Testis (tissue), 3 donors: Measurements from ENCODE around the gene NRARP. TPM values are rescaled to one million over a fixed set of nuclear protein-coding genes. Genes with fewer than 3 reads are reported as not detected.

Source experiments
- DNase-seq: peaks from one replicate; pipeline ENCODE4 v3.0.0-alpha.2; 2019
- H3K27ac ChIP-seq, 2 donors: fragments of 200-600 bp; sonication (generic); one replicate each; pipeline ENCODE4 v1.5.1; 2019
- H3K27me3 ChIP-seq: fragments of 200-600 bp; sonication (generic); one replicate; pipeline ENCODE4 v1.5.1; 2019
- H3K36me3 ChIP-seq: fragments of 200-600 bp; sonication (generic); one replicate; pipeline ENCODE4 v1.5.1; 2017; ENCODE audit warnings: low read depth; ENCODE audit errors: missing control alignments
- H3K4me1 ChIP-seq: fragments of 200-600 bp; sonication (generic); one replicate; pipeline ENCODE4 v1.5.1; 2019
- H3K4me3 ChIP-seq, 2 donors: fragments of 200-600 bp; sonication (generic); one replicate each; pipeline ENCODE4 v1.5.1; 2017 to 2019
- H3K9me3 ChIP-seq: fragments of 200-600 bp; sonication (generic); one replicate; pipeline ENCODE4 v1.5.1; 2017
- POLR2A ChIP-seq: fragments of 450-650 bp; IDR thresholded peaks from one replicate; pipeline ENCODE4 v1.6.1; 2017; ENCODE audit warnings: antibody characterized with exemption, mild to moderate bottlenecking, moderate library complexity
- WGBS, 2 donors: methylation state at CpG; one replicate each; pipeline ENCODE4 v1.1.5; 2018; 5-methylcytosine and 5-hydroxymethylcytosine counted together
- intact Hi-C: fragments of 100-400 bp; cut with DNase I; formaldehyde crosslinking; loops from one replicate; pipeline ENCODE4 v1.15.1; 2023; ENCODE audit warnings: low total_unique reads
- polyA plus RNA-seq: library from polyadenylated mRNA; stranded (reverse); fragments of 350-450 nt; fragmentation: Illumina TruSeq; extraction: RNeasy Lipid Tissue Mini Kit (QIAGEN cat#74804); gene quantifications from one replicate; pipeline ENCODE4 v1.2.3, GENCODE V29; 2014; ENCODE audit warnings: low read depth, low replicate concordance; ENCODE audit not compliant: insufficient read depth
- total RNA-seq, 2 donors: library from RNA; depleted of rRNA; stranded (reverse); fragments of >200 nt; gene quantifications; one replicate each; pipeline ENCODE4 v1.2.3, GENCODE V29; 2016
- TF ChIP-seq, protein P1 (sequence below), 3 experiments: fragments of 450-650 bp in 2 of 3; fragments of 200-600 bp in 1 of 3; sonication (generic) in 1 of 3; IDR thresholded peaks; one replicate each; pipeline ENCODE4 v1.5.1; 2016 to 2019; ENCODE audit warnings: antibody characterized with exemption in 3 of 3, mild to moderate bottlenecking in 2 of 3, moderate library complexity in 1 of 3

Gene NRARP
- total and polyA plus RNA-seq, 3 donors from 2014 or later: 5.2 to 40.6 (median 14.4) TPM

DNA sequence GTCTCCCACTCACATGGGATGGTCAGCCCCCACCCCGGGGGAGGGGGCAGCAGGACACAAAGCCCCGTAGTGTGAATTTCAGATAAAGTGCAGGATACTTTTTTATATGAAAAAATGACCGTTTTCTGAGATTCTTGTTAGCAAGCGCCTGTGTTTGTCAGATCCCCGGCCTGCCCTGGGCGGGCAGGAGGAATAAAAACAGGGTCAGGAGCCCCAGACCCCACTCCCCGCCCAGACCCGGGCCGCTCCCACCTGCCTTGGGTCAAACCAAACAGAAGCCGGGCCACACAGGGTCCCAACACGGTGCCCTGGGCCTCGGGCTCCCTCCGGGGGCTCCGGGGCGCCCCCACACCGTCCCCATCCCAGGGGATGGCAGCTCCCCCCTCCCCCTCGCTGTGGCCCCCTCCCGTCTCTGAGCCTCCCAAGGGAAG is 13.5 kb upstream of the NRARP start:
- H3K4me3 ChIP-seq: peak overlapping the region; percentile 24 to 48
- H3K36me3 ChIP-seq: no peaks in the 10 kb centered on the region
- no peak for DNase-seq
- peaks cover 13% of the 10 kb centered on the region for H3K4me1 ChIP-seq
- WGBS, 2 donors: 19 to 20% methylated on average over 15 to 18 of the region's 18 CpGs
- intact Hi-C loops: loop anchor here (10.0 kb wide), 1 partner anchor 89 kb away; no protein-coding TSS in a partner anchor
- no peaks in the 10 kb centered on the region for H3K27me3 ChIP-seq
- TF ChIP-seq POLR2A: no peak
- TF ChIP-seq, protein P1, sequence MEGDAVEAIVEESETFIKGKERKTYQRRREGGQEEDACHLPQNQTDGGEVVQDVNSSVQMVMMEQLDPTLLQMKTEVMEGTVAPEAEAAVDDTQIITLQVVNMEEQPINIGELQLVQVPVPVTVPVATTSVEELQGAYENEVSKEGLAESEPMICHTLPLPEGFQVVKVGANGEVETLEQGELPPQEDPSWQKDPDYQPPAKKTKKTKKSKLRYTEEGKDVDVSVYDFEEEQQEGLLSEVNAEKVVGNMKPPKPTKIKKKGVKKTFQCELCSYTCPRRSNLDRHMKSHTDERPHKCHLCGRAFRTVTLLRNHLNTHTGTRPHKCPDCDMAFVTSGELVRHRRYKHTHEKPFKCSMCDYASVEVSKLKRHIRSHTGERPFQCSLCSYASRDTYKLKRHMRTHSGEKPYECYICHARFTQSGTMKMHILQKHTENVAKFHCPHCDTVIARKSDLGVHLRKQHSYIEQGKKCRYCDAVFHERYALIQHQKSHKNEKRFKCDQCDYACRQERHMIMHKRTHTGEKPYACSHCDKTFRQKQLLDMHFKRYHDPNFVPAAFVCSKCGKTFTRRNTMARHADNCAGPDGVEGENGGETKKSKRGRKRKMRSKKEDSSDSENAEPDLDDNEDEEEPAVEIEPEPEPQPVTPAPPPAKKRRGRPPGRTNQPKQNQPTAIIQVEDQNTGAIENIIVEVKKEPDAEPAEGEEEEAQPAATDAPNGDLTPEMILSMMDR (IDR thresholded peaks at IDR 0.05): no peak
- H3K9me3 ChIP-seq: no peaks in the 10 kb centered on the region
- H3K27ac ChIP-seq: peak overlapping the region; percentile 18 to 30

DNA sequence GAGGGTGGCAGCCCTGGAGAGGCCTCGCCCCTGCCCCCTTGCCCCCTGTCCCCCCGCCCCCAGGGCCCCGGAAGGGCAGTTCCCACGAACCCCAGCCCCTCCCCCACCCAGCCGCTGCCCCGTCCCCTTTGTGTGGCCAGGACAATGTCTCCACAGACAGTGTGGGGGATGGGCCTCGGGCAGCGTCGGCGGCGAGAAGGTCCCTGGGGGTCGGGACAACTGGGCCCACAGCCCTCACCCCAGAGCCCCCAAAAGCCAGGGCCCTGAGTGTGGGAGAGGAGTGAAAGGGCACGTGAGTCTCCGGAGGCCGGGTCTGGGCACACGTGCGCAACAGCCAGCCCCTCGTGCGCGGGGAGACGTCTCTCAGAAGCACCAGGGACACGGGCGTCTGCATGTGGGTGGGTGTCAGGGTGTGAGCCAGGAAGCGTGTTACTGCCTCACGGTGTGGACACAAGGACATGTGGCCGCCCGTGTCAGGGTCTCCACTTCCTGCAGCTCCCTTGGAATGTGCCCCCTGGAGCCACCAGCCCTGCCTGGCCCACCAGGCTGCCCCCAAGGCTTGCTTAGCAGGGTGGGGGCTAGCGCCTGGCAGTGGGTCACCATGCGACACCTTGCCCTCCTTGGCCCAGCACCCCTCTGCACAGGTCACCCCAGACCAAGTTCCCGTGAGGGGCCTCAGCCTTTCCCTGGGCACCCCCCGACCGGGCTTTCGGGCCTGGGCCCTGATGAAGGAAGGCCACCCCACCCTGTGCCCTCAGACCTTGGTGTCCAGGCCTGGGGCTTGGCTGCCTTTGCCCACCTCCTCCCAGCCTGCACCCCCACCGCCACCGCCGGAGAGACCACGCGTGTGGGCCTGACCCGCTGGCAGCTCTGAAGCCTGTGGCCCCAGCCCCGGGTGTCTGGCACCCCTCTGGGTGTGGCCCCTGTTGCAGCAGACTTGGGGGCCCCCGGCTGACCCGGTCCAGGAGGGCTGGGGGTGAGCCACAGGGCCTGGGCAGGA is 12.8 kb upstream of the NRARP start:
- no peak for TF ChIP-seq POLR2A
- TF ChIP-seq, protein P1 (IDR thresholded peaks at IDR 0.05): no peak
- Histone ChIP-seq H3K27me3 (no peaks in the 10 kb centered on the region), H3K9me3 (no peaks in the 10 kb centered on the region), H3K27ac (no peak overlapping the region), H3K36me3 (no peaks in the 10 kb centered on the region), H3K4me3 (no peak overlapping the region), H3K4me1 (peaks cover 13% of the 10 kb centered on the region)
- intact Hi-C loops: loop anchor here (10.0 kb wide), 1 partner anchor 90 kb away; no protein-coding TSS in a partner anchor
- no peak for DNase-seq
- WGBS, 2 donors: 58 to 76% methylated on average over 5 to 35 of the region's 42 CpGs

DNA sequence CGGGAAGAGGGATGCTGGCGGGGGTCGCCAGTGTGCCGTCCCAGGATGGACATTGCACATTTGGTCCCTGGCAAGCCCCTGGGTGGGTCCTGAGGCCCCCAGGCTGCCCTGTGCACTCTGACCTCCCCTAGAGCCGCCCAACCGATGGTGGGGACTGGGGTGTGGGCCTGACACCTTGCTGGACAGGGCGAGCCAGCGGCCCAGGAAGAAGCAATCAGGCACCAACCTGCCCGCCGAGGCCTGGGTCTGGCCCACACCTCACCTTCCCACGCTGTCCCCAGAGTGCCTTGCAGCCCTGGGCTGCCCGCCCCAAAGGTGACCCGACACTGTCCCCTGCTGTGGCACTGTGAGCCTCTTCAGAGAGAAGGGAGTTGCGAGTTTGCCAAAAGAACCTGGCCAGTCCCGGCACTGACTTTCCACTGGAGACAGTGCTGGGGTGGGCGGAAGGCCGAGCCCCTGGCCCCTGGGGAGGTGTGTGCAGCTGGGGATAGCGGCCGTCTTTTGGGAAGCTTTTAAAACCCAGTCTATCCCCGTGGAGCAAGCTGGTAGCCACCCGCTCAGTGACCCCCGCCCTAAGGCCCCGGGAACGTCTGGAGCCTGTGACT is 12.0 kb upstream of the NRARP start:
- Histone ChIP-seq H3K4me3 (no peak overlapping the region), H3K27ac (no peak overlapping the region), H3K4me1 (peaks cover 13% of the 10 kb centered on the region), H3K27me3 (no peaks in the 10 kb centered on the region), H3K9me3 (no peaks in the 10 kb centered on the region), H3K36me3 (no peaks in the 10 kb centered on the region)
- no peak for DNase-seq
- TF ChIP-seq, protein P1 (IDR thresholded peaks at IDR 0.05): no peak
- no peak for TF ChIP-seq POLR2A
- intact Hi-C loops: loop anchor here (10.0 kb wide), 1 partner anchor 91 kb away; no protein-coding TSS in a partner anchor
- 81 to 85% methylated on average over 12 to 24 of the region's 24 CpGs for WGBS, 2 donors

DNA sequence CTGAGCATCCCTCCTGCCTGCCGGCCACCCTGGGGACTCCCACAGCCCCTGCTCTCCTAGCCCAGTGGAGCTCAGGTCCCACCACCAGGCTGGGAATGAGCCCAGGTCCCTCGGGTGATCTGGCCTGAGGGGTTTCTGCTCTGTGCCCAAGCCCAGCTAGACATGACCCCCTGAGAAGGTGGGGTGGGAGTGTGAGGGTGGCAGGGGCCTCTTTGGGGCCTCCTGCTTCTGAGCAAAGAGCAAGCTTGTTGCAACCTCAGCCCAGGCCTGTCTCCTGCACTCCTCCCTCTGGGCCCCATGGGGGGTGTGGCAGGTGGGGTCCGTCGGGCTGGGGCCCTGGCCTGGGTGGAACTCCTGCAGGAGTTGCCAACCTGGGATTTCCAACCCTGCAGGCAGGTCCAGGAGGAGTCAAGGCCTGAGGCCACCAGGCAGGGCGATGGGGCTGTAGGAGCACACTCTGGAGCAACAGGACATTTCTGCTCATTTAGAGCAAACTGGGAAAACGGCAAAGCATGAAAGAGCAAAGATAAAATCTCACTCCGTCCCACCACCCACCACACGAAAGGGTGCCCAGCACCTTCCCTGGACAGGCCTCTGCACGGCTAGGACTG is 11.4 kb upstream of the NRARP start:
- Histone ChIP-seq H3K36me3 (no peaks in the 10 kb centered on the region), H3K4me3 (no peak overlapping the region), H3K4me1 (peaks cover 13% of the 10 kb centered on the region), H3K27me3 (no peaks in the 10 kb centered on the region), H3K27ac (no peak overlapping the region), H3K9me3 (no peaks in the 10 kb centered on the region)
- intact Hi-C loops: loop anchor here (10.0 kb wide), 1 partner anchor 91 kb away; no protein-coding TSS in a partner anchor
- no peak for TF ChIP-seq POLR2A
- TF ChIP-seq, protein P1 (IDR thresholded peaks at IDR 0.05): no peak
- WGBS, 2 donors: 86% methylated on average over 4 to 9 of the region's 9 CpGs
- DNase-seq: no peak
